ENCODE results near the gene POMGNT1. TPM values are rescaled to one million over a fixed set of nuclear protein-coding genes. Genes with fewer than 3 reads are reported as not detected.

POMGNT1 gene
- polyA plus RNA-seq, 3 donors: 10.3 to 16.7 (median 12.2) TPM

- no peak overlapping the region for H3K4me2 ChIP-seq (replicated peaks; ENCODE audit: extremely low read depth, low read length, poor library complexity, severe bottlenecking)
- no peaks in the 10 kb centered on the region for H3K27me3 ChIP-seq (ENCODE audit: control insufficient read depth in 2 of 2, insufficient read depth in 2 of 2, low read length in 2 of 2)
- DNase-seq: no peak
- no peaks in the 10 kb centered on the region for H3K9me3 ChIP-seq (replicated peaks in 1 of 2; ENCODE audit: control insufficient read depth in 1 of 2, insufficient read depth in 1 of 2, low read length in 2 of 2)
- no peaks in the 10 kb centered on the region for H4K20me1 ChIP-seq (ENCODE audit: insufficient read depth, low read length)
- peaks cover 25 to 33% of the 10 kb centered on the region in 2 donors for H3K4me1 ChIP-seq (ENCODE audit: control insufficient read depth in 1 of 2, insufficient read depth in 2 of 2, low read length in 2 of 2)
- no peak overlapping the region for H2AFZ ChIP-seq (ENCODE audit: insufficient read depth, low read depth, low read length, poor library complexity, severe bottlenecking)
- intact Hi-C loops (cut with micrococcal nuclease): no loop called here
- H3K79me2 ChIP-seq (ENCODE audit: insufficient read depth, low read length): no peaks in the 10 kb centered on the region
- H3K9me3 Mint-ChIP-seq: peaks cover 0 to 2% (median 0%) of the 10 kb centered on the region in 7 donors
- no peak for TF ChIP-seq CTCF (IDR thresholded peaks at IDR 0.05)
- H3K36me3 Mint-ChIP-seq: peaks cover 20 to 30% of the 10 kb centered on the region in 2 donors
- no peak overlapping the region for H3K4me3 Mint-ChIP-seq
- H3K4me3 ChIP-seq (replicated peaks in 1 of 3; ENCODE audit: low read depth in 2 of 3, low read length in 3 of 3): no peak overlapping the region
- H3K27ac ChIP-seq (ENCODE audit: low read depth in 1 of 2, low read length in 2 of 2): no peak overlapping the region
- H3K9ac ChIP-seq (ENCODE audit: insufficient read depth, low read length, poor library complexity, severe bottlenecking): no peak overlapping the region
- 100% methylated on average over 9 of the region's 9 CpGs for WGBS (ENCODE audit: insufficient coverage)
- no peak overlapping the region for H3K27ac Mint-ChIP-seq
- H3K4me1 Mint-ChIP-seq: peaks cover 37% of the 10 kb centered on the region
- H3K36me3 ChIP-seq (replicated peaks in 1 of 2; ENCODE audit: control insufficient read depth in 1 of 2, insufficient read depth in 2 of 2, low read length in 2 of 2): peaks cover 16 to 26% of the 10 kb centered on the region in 2 donors
- peaks cover 0 to 3% (median 3%) of the 10 kb centered on the region in 3 donors for H3K27me3 Mint-ChIP-seq (ENCODE audit: low read depth in 3 of 3)
These were observed 1.6 kb downstream of the POMGNT1 start for GRCh38 chr1:46196609-46197008.

- H3K4me1 Mint-ChIP-seq: peaks cover 37% of the 10 kb centered on the region
- H3K9me3 Mint-ChIP-seq: peaks cover 0 to 2% (median 0%) of the 10 kb centered on the region in 7 donors
- TF ChIP-seq CTCF (IDR thresholded peaks at IDR 0.05): no peak
- Histone ChIP-seq H3K9ac (ENCODE audit: insufficient read depth, low read length, poor library complexity, severe bottlenecking) (peak overlapping the region; percentile 25), H3K79me2 (ENCODE audit: insufficient read depth, low read length) (no peaks in the 10 kb centered on the region), H3K9me3 (replicated peaks in 1 of 2; ENCODE audit: control insufficient read depth in 1 of 2, insufficient read depth in 1 of 2, low read length in 2 of 2) (no peaks in the 10 kb centered on the region), H3K4me1 (ENCODE audit: control insufficient read depth in 1 of 2, insufficient read depth in 2 of 2, low read length in 2 of 2) (peaks cover 25 to 33% of the 10 kb centered on the region in 2 donors), H2AFZ (ENCODE audit: insufficient read depth, low read depth, low read length, poor library complexity, severe bottlenecking) (no peak overlapping the region), H3K36me3 (replicated peaks in 1 of 2; ENCODE audit: control insufficient read depth in 1 of 2, insufficient read depth in 2 of 2, low read length in 2 of 2) (peaks cover 18 to 35% of the 10 kb centered on the region in 2 donors), H3K27ac (ENCODE audit: low read depth in 1 of 2, low read length in 2 of 2) (peak overlapping the region in 1 of 2 donors; percentile 11), H3K27me3 (ENCODE audit: control insufficient read depth in 2 of 2, insufficient read depth in 2 of 2, low read length in 2 of 2) (no peaks in the 10 kb centered on the region), H3K4me2 (replicated peaks; ENCODE audit: extremely low read depth, low read length, poor library complexity, severe bottlenecking) (no peak overlapping the region), H4K20me1 (ENCODE audit: insufficient read depth, low read length) (no peaks in the 10 kb centered on the region), H3K4me3 (replicated peaks in 1 of 3; ENCODE audit: low read depth in 2 of 3, low read length in 3 of 3) (no peak overlapping the region)
- H3K27me3 Mint-ChIP-seq (ENCODE audit: low read depth in 3 of 3): no peaks in the 10 kb centered on the region
- intact Hi-C loops (cut with micrococcal nuclease): no loop called here
- no peak overlapping the region for H3K4me3 Mint-ChIP-seq
- no peak for DNase-seq
- H3K27ac Mint-ChIP-seq: peak overlapping the region in 1 of 7 donors; percentile 12
- peaks cover 23 to 39% of the 10 kb centered on the region in 2 donors for H3K36me3 Mint-ChIP-seq
- 86% methylated on average over 4 of the region's 5 CpGs for WGBS (ENCODE audit: insufficient coverage)
These were observed 3.5 kb downstream of the POMGNT1 start for GRCh38 chr1:46194641-46195193.
